Spleen (tissue), 7 donors: ENCODE measurements around the gene CFAP58.

Experiments
- POLR2A ChIP-seq, 3 donors: fragments of 450-650 bp; IDR thresholded peaks; one replicate each; pipeline ENCODE4 v1.5.1; 2017; ENCODE audit warnings: antibody characterized with exemption in 3 of 3, mild to moderate bottlenecking in 1 of 3
- POLR2AphosphoS5 ChIP-seq, 3 donors: sonication (generic); formaldehyde crosslinking; IDR thresholded peaks; one replicate each; pipeline ENCODE4 v1.5.1; 2017; ENCODE audit warnings: antibody characterized with exemption in 3 of 3
- TF ChIP-seq, protein P1 (sequence below), 11 experiments: fragments of 200-600 bp in 7 of 11; fragments of 450-650 bp in 4 of 11; sonication (generic) in 4 of 11; IDR thresholded peaks in 8 of 11; conservative IDR thresholded peaks in 3 of 11; 1 replicate in 7 of 11; 2 replicates in 4 of 11; pipeline versions ENCODE4 v1.4.0 to v1.8.0; 2016 to 2021; ENCODE audit warnings: antibody characterized with exemption in 11 of 11, inconsistent platforms in 4 of 11, mild to moderate bottlenecking in 1 of 11
- donor health status: DM: no; HTN: no; CAD: no; lungs with moderate emphysema.
- donor health status: DM: no; HTN: no; CAD: no.
- donor health status: DM: no; HTN: no; CAD: no.

DNA sequence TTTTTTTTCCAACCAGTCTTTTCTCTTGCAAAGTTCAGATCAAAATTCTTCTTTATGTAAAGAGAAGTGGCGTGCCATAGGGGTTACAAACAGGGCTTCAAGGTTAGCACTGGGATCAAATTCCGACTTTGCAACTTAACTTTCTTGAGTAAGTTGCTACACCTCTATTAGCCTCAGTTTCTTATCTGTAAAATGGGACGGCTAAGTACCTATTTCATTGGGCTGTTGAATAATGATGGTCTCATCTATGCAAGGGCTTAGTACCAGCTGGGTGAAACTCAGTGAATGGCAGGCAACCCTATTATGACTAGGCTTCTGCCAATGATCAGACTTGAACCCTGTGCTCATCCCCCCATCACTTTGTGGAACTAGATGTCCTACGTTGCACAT lies 49.3 kb upstream of the CFAP58 start:
- TF ChIP-seq POLR2AphosphoS5 (IDR thresholded peaks at IDR 0.05) (no peak), POLR2A (IDR thresholded peaks at IDR 0.05) (no peak)
- TF ChIP-seq, protein P1, sequence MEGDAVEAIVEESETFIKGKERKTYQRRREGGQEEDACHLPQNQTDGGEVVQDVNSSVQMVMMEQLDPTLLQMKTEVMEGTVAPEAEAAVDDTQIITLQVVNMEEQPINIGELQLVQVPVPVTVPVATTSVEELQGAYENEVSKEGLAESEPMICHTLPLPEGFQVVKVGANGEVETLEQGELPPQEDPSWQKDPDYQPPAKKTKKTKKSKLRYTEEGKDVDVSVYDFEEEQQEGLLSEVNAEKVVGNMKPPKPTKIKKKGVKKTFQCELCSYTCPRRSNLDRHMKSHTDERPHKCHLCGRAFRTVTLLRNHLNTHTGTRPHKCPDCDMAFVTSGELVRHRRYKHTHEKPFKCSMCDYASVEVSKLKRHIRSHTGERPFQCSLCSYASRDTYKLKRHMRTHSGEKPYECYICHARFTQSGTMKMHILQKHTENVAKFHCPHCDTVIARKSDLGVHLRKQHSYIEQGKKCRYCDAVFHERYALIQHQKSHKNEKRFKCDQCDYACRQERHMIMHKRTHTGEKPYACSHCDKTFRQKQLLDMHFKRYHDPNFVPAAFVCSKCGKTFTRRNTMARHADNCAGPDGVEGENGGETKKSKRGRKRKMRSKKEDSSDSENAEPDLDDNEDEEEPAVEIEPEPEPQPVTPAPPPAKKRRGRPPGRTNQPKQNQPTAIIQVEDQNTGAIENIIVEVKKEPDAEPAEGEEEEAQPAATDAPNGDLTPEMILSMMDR (IDR thresholded peaks at IDR 0.05 in 8 of 11, conservative IDR thresholded peaks at IDR 0.05 in 3 of 11): no peak
